RKO (cell line): Measurements from ENCODE around the gene TMA7B.
"Not testable (repeated sequence)": the region's sequence is repeated elsewhere in the genome, so short reads cannot be mapped to it uniquely, and the experiment has no call there.

Experiments used
- DNase-seq: peaks from one replicate; pipeline ENCODE4 v3.0.0-alpha.2; 2016; ENCODE audit warnings: low spot score

TMA7B gene

GRCh38 chr22:39983346-39983745 is 23.1 kb downstream of the TMA7B start:
- no peak for DNase-seq

GRCh38 chr22:39984006-39984405 is 23.8 kb downstream of the TMA7B start:
- no peak for DNase-seq

GRCh38 chr22:39984746-39985145 is 24.5 kb downstream of the TMA7B start:
- DNase-seq: no peak

GRCh38 chr22:39985383-39986035 is 25.3 kb downstream of the TMA7B start:
- no peak for DNase-seq

GRCh38 chr22:39988386-39989114 is 28.4 kb downstream of the TMA7B start:
- DNase-seq: no peak

- no peak for DNase-seq
These were observed 29.4 kb downstream of the TMA7B start for GRCh38 chr22:39989633-39990032.

- DNase-seq: no peak
These were observed 30.5 kb downstream of the TMA7B start for GRCh38 chr22:39990686-39991085.

GRCh38 chr22:39991159-39991860 is 31.1 kb downstream of the TMA7B start:
- no peak for DNase-seq

- no peak for DNase-seq
These were observed 32.1 kb downstream of the TMA7B start for GRCh38 chr22:39992088-39992826.

GRCh38 chr22:39992894-39993293 is 32.7 kb downstream of the TMA7B start:
- DNase-seq: not testable (repeated sequence)

GRCh38 chr22:39994041-39994565 is 33.9 kb downstream of the TMA7B start:
- no peak for DNase-seq

GRCh38 chr22:39994566-39995392 is 34.6 kb downstream of the TMA7B start, which contains the start of gene FAM83F:
FAM83F (plus strand) TSS chr22:39994954; CDS start chr22:39995043, 89 bp downstream.
- DNase-seq: peak; percentile 53

GRCh38 chr22:39995393-39996252 is 35.4 kb downstream of the TMA7B start:
- DNase-seq: peak; percentile 57

GRCh38 chr22:39996732-39997131 is 36.5 kb downstream of the TMA7B start:
- DNase-seq: peak; percentile 23

- no peak for DNase-seq
These were observed 37.2 kb downstream of the TMA7B start for GRCh38 chr22:39997421-39997820.

GRCh38 chr22:39997939-39998726 is 37.9 kb downstream of the TMA7B start:
- no peak for DNase-seq

- DNase-seq: no peak
These were observed 39.1 kb downstream of the TMA7B start for GRCh38 chr22:39999144-39999757.

- no peak for DNase-seq
These were observed 40.0 kb downstream of the TMA7B start for GRCh38 chr22:40000171-40000570.

- DNase-seq: no peak
These were observed 40.9 kb downstream of the TMA7B start for GRCh38 chr22:40001106-40001505.
